ENCODE measurements around the gene MPHOSPH6.

DNA sequence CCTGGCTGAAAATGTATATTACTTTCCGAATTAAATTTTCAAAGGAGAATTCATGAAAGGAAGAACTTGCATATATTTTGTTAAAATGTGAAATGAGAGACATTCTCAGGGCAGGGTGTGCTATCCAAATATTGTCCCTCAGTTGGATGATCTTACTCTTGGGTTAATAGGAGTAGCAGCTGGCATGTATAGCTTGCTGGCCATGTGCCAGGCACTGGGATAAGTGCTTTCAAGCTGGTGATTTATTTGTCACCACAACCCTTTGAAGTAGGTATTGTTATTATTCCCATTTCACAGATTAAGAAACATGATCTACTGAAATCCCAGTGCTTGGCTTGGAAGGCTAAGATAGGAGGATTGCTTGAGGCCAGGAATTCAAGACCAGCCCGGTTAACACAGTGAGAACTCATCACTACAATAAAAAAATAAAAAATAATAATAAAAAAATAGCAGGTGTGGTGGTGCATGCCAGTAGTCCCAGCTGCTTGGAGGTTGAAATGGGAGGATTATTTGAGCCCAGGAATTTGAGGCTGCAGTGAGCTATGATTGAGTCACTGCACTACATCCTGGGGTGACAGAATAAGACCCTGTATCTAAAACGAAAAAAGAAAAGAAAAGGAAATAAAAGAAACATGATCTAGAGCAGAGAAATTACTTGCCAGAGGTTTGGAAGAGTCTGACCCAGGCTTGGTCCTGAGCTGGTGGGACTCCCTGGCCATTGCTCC, 11.6 kb upstream of the MPHOSPH6 start:
- no peak for TF ChIP-seq POLR2AphosphoS5 (IDR thresholded peaks at IDR 0.05; ENCODE audit: low read depth, low read length)
- TF ChIP-seq, protein P1, sequence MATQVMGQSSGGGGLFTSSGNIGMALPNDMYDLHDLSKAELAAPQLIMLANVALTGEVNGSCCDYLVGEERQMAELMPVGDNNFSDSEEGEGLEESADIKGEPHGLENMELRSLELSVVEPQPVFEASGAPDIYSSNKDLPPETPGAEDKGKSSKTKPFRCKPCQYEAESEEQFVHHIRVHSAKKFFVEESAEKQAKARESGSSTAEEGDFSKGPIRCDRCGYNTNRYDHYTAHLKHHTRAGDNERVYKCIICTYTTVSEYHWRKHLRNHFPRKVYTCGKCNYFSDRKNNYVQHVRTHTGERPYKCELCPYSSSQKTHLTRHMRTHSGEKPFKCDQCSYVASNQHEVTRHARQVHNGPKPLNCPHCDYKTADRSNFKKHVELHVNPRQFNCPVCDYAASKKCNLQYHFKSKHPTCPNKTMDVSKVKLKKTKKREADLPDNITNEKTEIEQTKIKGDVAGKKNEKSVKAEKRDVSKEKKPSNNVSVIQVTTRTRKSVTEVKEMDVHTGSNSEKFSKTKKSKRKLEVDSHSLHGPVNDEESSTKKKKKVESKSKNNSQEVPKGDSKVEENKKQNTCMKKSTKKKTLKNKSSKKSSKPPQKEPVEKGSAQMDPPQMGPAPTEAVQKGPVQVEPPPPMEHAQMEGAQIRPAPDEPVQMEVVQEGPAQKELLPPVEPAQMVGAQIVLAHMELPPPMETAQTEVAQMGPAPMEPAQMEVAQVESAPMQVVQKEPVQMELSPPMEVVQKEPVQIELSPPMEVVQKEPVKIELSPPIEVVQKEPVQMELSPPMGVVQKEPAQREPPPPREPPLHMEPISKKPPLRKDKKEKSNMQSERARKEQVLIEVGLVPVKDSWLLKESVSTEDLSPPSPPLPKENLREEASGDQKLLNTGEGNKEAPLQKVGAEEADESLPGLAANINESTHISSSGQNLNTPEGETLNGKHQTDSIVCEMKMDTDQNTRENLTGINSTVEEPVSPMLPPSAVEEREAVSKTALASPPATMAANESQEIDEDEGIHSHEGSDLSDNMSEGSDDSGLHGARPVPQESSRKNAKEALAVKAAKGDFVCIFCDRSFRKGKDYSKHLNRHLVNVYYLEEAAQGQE (IDR thresholded peaks at IDR 0.05; ENCODE audit: insufficient read depth in 1 of 2, low read depth in 2 of 2, low read length in 2 of 2): no peak
- TF ChIP-seq TAF1 (IDR thresholded peaks at IDR 0.05; ENCODE audit: borderline replicate concordance, insufficient read depth, low read length): no peak
- TF ChIP-seq SIN3A (IDR thresholded peaks at IDR 0.05; ENCODE audit: borderline replicate concordance, insufficient read depth, low read length): no peak
- TF ChIP-seq FOXP2 (optimal IDR thresholded peaks at IDR 0.05; ENCODE audit: borderline replicate concordance, extremely low read depth, extremely low read length, insufficient read depth): no peak

All from PFSK-1 (cell line).